Peyer's patch (tissue), 4 donors: Measurements from ENCODE around the gene PTPN14.

ENCODE experiments used
- POLR2A ChIP-seq, 2 donors: fragments of 450-650 bp; IDR thresholded peaks; one replicate each; pipeline ENCODE4 v1.5.1; 2017; ENCODE audit warnings: antibody characterized with exemption in 2 of 2, mild to moderate bottlenecking in 2 of 2, moderate library complexity in 2 of 2
- TF ChIP-seq, protein P1 (sequence below), 6 experiments: fragments of 450-650 bp in 4 of 6; fragments of 200-600 bp in 2 of 6; sonication (generic) in 1 of 6; IDR thresholded peaks; one replicate each; pipeline ENCODE4 v1.5.1; 2017 to 2019; ENCODE audit warnings: antibody characterized with exemption in 6 of 6, mild to moderate bottlenecking in 3 of 6, moderate library complexity in 1 of 6

DNA sequence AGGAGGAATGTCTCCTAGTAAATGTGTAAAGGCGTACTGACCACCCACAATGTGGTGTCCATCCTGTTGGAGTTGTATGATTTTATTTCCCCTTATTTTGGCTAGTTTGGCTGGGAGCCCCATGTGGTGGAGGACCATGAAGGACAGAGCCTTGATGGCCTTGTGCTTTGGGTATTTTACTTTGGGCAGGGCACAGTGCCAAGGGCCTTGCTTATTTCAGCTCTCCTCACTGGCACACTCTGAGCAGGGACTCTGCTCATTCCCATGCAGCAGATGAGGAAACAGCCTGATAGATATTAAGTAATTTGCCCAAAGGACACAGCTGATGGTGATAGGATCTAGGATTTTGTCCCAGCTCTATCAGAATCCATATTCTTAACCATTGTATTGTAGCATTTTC is 220.2 kb downstream of the PTPN14 start:
- TF ChIP-seq, protein P1, sequence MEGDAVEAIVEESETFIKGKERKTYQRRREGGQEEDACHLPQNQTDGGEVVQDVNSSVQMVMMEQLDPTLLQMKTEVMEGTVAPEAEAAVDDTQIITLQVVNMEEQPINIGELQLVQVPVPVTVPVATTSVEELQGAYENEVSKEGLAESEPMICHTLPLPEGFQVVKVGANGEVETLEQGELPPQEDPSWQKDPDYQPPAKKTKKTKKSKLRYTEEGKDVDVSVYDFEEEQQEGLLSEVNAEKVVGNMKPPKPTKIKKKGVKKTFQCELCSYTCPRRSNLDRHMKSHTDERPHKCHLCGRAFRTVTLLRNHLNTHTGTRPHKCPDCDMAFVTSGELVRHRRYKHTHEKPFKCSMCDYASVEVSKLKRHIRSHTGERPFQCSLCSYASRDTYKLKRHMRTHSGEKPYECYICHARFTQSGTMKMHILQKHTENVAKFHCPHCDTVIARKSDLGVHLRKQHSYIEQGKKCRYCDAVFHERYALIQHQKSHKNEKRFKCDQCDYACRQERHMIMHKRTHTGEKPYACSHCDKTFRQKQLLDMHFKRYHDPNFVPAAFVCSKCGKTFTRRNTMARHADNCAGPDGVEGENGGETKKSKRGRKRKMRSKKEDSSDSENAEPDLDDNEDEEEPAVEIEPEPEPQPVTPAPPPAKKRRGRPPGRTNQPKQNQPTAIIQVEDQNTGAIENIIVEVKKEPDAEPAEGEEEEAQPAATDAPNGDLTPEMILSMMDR (IDR thresholded peaks at IDR 0.05), result no peak
- TF ChIP-seq POLR2A (IDR thresholded peaks at IDR 0.05), result no peak
